GM18505 (cell line): ENCODE data around the gene FTCDNL1.

Experiments
- ATAC-seq: cut with Tn5 transposase; IDR thresholded peaks from one replicate; pipeline ENCODE4 v1.9.1; 2021; ENCODE audit not compliant: unreplicated experiment
- POLR2A ChIP-seq: IDR thresholded peaks from 4 replicates; pipeline ENCODE4 v1.6.1; 2011; ENCODE audit warnings: borderline replicate concordance; ENCODE audit not compliant: insufficient read depth, insufficient read length; ENCODE audit errors: extremely low read depth

Gene FTCDNL1

GRCh38 chr2:199861132-199861774 is 10.3 kb upstream of the FTCDNL1 start:
- TF ChIP-seq POLR2A = no peak
- no peak for ATAC-seq

- no peak for TF ChIP-seq POLR2A
- no peak for ATAC-seq
These were observed 4.8 kb upstream of the FTCDNL1 start for GRCh38 chr2:199855812-199856211.

DNA sequence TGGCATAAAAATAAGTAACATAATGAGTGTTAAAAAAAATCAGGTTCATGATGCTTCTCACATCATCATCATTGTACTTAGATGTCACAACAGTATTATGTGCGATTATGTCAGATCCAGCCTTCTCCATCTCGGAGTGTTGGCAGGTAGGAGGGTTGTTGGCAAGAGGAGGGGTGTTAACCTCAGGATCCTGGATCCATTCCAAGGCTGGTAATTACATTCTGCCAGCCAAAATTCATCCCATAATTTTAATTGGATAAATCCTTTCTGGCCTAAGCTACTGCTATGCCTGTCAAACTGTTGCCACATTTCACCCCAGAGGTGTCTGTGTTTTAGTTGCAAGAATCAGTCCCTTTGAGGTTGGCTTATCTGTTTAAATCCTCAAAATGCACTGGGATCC is 891 bp upstream of the FTCDNL1 start:
- TF ChIP-seq POLR2A = no peak
- no peak for ATAC-seq

DNA sequence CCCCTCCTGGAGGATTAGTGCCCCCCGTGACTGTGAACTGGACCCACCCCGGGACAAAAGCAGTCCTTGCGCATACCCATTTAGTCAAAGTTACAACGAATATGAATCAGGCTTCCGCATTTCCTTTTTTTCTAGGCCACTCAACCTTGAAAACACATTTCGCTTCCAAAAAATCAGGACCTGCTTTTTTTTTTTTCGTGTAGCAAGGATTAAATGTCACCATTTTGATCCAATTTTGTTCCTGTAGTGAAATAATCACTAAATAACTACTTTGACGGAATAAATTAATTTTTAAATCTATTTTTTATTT is 464 bp upstream of the FTCDNL1 start:
- no peak for ATAC-seq
- TF ChIP-seq POLR2A = no peak

DNA sequence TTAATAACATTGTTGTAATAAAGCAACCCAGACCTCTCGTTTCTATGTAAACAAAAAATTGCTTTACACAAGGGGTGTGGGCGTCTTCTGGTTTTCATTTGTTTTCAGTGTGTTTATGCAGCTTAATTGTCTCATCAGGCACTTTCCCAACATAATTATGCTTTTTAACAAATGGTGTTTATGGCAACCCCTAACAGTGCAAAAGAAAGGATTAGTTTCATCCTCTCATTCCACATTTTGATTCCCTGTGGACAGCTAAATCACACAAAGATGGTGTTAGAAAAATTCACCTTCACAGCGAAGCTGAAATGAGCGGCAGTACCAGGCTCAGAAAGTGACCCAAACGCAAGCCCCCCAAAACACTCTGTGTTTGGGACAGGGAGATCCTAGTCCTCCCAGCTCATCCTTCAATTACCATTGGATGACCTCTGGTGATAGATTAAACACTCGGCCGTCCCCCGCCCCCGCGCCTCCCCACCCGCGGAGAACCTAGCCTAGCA is 724 bp downstream of the FTCDNL1 start:
- TF ChIP-seq POLR2A = no peak
- no peak for ATAC-seq

- no peak for ATAC-seq
- TF ChIP-seq POLR2A = no peak
These were observed 2.4 kb downstream of the FTCDNL1 start for GRCh38 chr2:199848389-199849130.

- no peak for ATAC-seq
- TF ChIP-seq POLR2A = no peak
These were observed 3.7 kb downstream of the FTCDNL1 start for GRCh38 chr2:199847181-199847864.

- no peak for ATAC-seq
- no peak for TF ChIP-seq POLR2A
These were observed 8.2 kb downstream of the FTCDNL1 start for GRCh38 chr2:199842631-199843395.

DNA sequence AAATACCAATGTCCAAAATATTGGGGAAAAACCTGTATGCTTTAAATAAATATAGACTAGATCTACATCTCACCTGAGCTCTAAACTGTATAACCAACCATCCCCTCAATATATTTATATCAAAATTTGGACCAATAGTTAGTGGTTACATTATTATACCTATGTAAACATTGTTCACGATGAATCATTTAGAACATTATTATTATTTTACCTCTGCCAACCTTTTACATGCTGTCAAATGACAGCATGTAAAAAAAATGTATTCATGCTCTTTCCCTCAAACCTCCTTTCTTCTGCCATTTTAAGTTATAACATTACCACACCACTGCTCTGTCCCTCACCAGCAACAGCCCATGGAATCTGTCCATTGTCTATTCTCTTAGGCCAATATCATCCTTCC is 9.6 kb downstream of the FTCDNL1 start:
- TF ChIP-seq POLR2A = no peak
- ATAC-seq = no peak

GRCh38 chr2:199838399-199838798 is 12.6 kb downstream of the FTCDNL1 start:
- ATAC-seq = no peak
- no peak for TF ChIP-seq POLR2A

- no peak for ATAC-seq
These were observed 14.0 kb downstream of the FTCDNL1 start for GRCh38 chr2:199836943-199837342.

DNA sequence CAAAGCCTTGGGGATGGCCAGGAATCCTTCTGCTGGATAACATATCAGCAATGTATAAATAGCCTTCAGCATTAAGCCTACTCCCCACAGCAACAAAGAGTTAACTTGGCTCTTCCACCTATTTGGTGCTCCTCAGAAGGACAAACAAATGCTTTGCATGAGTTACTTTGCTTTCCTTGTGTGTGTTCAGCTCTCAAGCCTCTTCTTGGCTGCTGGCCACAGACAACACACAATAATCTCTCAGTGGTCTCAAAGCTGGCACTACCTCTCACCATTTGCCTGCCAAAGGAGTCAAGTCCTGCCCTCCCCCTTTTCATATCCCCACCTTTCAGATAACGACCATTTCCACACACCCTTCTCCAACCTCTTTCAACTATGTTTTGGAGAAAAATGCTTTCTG is 17.5 kb downstream of the FTCDNL1 start:
- ATAC-seq = no peak
- TF ChIP-seq POLR2A = no peak

More at GRCh38 chr2:199836943-199837342, 14.0 kb downstream of the FTCDNL1 start:
- TF ChIP-seq POLR2A = no peak

- no peak for TF ChIP-seq POLR2A
These were observed 20.5 kb downstream of the FTCDNL1 start for GRCh38 chr2:199830531-199830930.

More at GRCh38 chr2:199830531-199830930, 20.5 kb downstream of the FTCDNL1 start:
- no peak for ATAC-seq
